ENCODE measurements around the gene CALR.

Gene CALR

GRCh38 chr19:12992729-12993128, 54.3 kb downstream of the CALR start (continued):
- TF ChIP-seq ZNF513 (tag by site-specific recombination; IDR thresholded peaks at IDR 0.05) = no peak
- no peak for TF ChIP-seq ZNF571 (tag by site-specific recombination; IDR thresholded peaks at IDR 0.05)
- TF ChIP-seq ZNF510 (tag by site-specific recombination; IDR thresholded peaks at IDR 0.05; ENCODE audit: insufficient replicate concordance) = no peak
- TF ChIP-seq GLIS1 (tag by site-specific recombination; IDR thresholded peaks at IDR 0.05) = no peak
- no peak for TF ChIP-seq ZNF529 (tag by site-specific recombination; IDR thresholded peaks at IDR 0.05; ENCODE audit: insufficient replicate concordance)
- 0 out of 2 replicates have a peak, but pooled peaks have one; percentile 22 for TF ChIP-seq ZNF530 (tag by site-specific recombination; IDR thresholded peaks at IDR 0.05; ENCODE audit: low read depth)
- no peak for TF ChIP-seq ZNF747 (tag by site-specific recombination; IDR thresholded peaks at IDR 0.05)
- TF ChIP-seq, protein P1, sequence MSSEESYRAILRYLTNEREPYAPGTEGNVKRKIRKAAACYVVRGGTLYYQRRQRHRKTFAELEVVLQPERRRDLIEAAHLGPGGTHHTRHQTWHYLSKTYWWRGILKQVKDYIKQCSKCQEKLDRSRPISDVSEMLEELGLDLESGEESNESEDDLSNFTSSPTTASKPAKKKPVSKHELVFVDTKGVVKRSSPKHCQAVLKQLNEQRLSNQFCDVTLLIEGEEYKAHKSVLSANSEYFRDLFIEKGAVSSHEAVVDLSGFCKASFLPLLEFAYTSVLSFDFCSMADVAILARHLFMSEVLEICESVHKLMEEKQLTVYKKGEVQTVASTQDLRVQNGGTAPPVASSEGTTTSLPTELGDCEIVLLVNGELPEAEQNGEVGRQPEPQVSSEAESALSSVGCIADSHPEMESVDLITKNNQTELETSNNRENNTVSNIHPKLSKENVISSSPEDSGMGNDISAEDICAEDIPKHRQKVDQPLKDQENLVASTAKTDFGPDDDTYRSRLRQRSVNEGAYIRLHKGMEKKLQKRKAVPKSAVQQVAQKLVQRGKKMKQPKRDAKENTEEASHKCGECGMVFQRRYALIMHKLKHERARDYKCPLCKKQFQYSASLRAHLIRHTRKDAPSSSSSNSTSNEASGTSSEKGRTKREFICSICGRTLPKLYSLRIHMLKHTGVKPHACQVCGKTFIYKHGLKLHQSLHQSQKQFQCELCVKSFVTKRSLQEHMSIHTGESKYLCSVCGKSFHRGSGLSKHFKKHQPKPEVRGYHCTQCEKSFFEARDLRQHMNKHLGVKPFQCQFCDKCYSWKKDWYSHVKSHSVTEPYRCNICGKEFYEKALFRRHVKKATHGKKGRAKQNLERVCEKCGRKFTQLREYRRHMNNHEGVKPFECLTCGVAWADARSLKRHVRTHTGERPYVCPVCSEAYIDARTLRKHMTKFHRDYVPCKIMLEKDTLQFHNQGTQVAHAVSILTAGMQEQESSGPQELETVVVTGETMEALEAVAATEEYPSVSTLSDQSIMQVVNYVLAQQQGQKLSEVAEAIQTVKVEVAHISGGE (tag by site-specific recombination; conservative IDR thresholded peaks at IDR 0.05; ENCODE audit: low read depth) = peak; percentile 79
- 0 out of 2 replicates have a peak, but pooled peaks have one; percentile 50 for TF ChIP-seq ZNF354C (tag by site-specific recombination; IDR thresholded peaks at IDR 0.05; ENCODE audit: borderline replicate concordance, low read depth)
- no peak for TF ChIP-seq ZNF544 (tag by site-specific recombination; IDR thresholded peaks at IDR 0.05)
- TF ChIP-seq ZFP69B (tag by site-specific recombination; IDR thresholded peaks at IDR 0.05) = no peak
- TF ChIP-seq MEIS1 (CRISPR knock-in tag; IDR thresholded peaks at IDR 0.05; ENCODE audit: borderline replicate concordance) = no peak
- no peak for TF ChIP-seq HOXA7 (CRISPR knock-in tag; IDR thresholded peaks at IDR 0.05; ENCODE audit: borderline replicate concordance)
- TF ChIP-seq ZNF121 (tag by site-specific recombination; IDR thresholded peaks at IDR 0.05) = peak; percentile 27; the same call in 1 of the 2 replicates
- TF ChIP-seq, protein P2, sequence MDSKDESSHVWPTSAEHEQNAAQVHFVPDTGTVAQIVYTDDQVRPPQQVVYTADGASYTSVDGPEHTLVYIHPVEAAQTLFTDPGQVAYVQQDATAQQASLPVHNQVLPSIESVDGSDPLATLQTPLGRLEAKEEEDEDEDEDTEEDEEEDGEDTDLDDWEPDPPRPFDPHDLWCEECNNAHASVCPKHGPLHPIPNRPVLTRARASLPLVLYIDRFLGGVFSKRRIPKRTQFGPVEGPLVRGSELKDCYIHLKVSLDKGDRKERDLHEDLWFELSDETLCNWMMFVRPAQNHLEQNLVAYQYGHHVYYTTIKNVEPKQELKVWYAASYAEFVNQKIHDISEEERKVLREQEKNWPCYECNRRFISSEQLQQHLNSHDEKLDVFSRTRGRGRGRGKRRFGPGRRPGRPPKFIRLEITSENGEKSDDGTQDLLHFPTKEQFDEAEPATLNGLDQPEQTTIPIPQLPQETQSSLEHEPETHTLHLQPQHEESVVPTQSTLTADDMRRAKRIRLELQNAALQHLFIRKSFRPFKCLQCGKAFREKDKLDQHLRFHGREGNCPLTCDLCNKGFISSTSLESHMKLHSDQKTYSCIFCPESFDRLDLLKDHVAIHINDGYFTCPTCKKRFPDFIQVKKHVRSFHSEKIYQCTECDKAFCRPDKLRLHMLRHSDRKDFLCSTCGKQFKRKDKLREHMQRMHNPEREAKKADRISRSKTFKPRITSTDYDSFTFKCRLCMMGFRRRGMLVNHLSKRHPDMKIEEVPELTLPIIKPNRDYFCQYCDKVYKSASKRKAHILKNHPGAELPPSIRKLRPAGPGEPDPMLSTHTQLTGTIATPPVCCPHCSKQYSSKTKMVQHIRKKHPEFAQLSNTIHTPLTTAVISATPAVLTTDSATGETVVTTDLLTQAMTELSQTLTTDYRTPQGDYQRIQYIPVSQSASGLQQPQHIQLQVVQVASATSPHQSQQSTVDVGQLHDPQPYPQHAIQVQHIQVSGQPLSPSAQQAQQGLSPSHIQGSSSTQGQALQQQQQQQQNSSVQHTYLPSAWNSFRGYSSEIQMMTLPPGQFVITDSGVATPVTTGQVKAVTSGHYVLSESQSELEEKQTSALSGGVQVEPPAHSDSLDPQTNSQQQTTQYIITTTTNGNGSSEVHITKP (tag by site-specific recombination; IDR thresholded peaks at IDR 0.05) = no peak
- TF ChIP-seq ZSCAN5A (tag by site-specific recombination; IDR thresholded peaks at IDR 0.05) = no peak
- TF ChIP-seq ZNF350 (tag by site-specific recombination; IDR thresholded peaks at IDR 0.05) = no peak
- TF ChIP-seq ZNF843 (tag by site-specific recombination; IDR thresholded peaks at IDR 0.05) = no peak
- no peak for TF ChIP-seq ZNF707 (tag by site-specific recombination; IDR thresholded peaks at IDR 0.05)
- no peak for TF ChIP-seq ZSCAN23 (tag by site-specific recombination; IDR thresholded peaks at IDR 0.05)
- no peak for TF ChIP-seq GLIS2 (tag by site-specific recombination; IDR thresholded peaks at IDR 0.05)
- TF ChIP-seq, protein P3, sequence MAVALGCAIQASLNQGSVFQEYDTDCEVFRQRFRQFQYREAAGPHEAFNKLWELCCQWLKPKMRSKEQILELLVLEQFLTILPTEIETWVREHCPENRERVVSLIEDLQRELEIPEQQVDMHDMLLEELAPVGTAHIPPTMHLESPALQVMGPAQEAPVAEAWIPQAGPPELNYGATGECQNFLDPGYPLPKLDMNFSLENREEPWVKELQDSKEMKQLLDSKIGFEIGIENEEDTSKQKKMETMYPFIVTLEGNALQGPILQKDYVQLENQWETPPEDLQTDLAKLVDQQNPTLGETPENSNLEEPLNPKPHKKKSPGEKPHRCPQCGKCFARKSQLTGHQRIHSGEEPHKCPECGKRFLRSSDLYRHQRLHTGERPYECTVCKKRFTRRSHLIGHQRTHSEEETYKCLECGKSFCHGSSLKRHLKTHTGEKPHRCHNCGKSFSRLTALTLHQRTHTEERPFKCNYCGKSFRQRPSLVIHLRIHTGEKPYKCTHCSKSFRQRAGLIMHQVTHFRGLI (tag by site-specific recombination; IDR thresholded peaks at IDR 0.05) = no peak
- no peak for TF ChIP-seq TRIM28 (IDR thresholded peaks at IDR 0.05; ENCODE audit: borderline replicate concordance, low read length)
- no peak for TF ChIP-seq ZNF19 (tag by site-specific recombination; IDR thresholded peaks at IDR 0.05; ENCODE audit: low read depth)
- peak; percentile 46; the same call in 1 of the 2 replicates for TF ChIP-seq ZNF341 (tag by site-specific recombination; IDR thresholded peaks at IDR 0.05; ENCODE audit: low read depth)
- no peak for TF ChIP-seq ZNF76 (tag by site-specific recombination; IDR thresholded peaks at IDR 0.05; ENCODE audit: borderline replicate concordance, low read depth)
- no peak for TF ChIP-seq ZNF169 (tag by site-specific recombination; IDR thresholded peaks at IDR 0.05)
- no peak for TF ChIP-seq ZBTB20 (tag by site-specific recombination; IDR thresholded peaks at IDR 0.05)
- no peak for TF ChIP-seq ZIC2 (tag by site-specific recombination; IDR thresholded peaks at IDR 0.05)
- no peak for TF ChIP-seq YY2 (tag by site-specific recombination; IDR thresholded peaks at IDR 0.05)
- TF ChIP-seq ZNF777 (tag by site-specific recombination; IDR thresholded peaks at IDR 0.05; ENCODE audit: borderline replicate concordance) = no peak
